Measurements from ENCODE around the gene URB1.

DNA sequence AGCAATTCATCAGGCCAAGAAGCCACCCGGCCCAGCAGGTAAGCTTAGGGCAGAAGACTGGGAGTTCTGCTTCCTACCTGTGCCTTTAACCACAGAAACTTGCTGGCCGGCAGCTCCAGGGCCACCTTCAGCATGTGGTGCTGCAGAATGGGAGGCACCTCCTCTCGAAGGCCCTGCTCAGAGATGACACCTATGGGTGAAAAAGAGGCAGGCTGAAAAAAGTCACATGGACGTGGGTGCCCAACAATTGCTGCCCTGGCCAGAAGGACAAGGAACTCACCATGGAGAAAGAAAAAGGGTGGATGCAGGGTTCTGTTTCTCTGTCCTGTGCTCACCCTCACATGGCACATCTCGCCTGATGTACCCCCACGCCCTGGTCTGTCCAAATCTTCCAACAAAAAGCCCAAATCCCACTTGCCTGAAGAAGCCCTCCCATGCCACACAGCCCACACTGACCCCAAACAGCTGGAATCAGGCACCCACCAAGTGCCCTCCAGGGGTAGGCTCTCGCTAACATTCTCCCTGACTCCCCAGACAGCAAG, 33.0 kb downstream of the URB1 start:
- TF ChIP-seq ZIC2 (tag by site-specific recombination; IDR thresholded peaks at IDR 0.05) = no peak
- TF ChIP-seq, protein P1, sequence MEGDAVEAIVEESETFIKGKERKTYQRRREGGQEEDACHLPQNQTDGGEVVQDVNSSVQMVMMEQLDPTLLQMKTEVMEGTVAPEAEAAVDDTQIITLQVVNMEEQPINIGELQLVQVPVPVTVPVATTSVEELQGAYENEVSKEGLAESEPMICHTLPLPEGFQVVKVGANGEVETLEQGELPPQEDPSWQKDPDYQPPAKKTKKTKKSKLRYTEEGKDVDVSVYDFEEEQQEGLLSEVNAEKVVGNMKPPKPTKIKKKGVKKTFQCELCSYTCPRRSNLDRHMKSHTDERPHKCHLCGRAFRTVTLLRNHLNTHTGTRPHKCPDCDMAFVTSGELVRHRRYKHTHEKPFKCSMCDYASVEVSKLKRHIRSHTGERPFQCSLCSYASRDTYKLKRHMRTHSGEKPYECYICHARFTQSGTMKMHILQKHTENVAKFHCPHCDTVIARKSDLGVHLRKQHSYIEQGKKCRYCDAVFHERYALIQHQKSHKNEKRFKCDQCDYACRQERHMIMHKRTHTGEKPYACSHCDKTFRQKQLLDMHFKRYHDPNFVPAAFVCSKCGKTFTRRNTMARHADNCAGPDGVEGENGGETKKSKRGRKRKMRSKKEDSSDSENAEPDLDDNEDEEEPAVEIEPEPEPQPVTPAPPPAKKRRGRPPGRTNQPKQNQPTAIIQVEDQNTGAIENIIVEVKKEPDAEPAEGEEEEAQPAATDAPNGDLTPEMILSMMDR (tag by site-specific recombination; IDR thresholded peaks at IDR 0.05) = peak; percentile 62
- TF ChIP-seq ZNF510 (tag by site-specific recombination; IDR thresholded peaks at IDR 0.05; ENCODE audit: insufficient replicate concordance) = no peak
- no peak for TF ChIP-seq ZNF274 (IDR thresholded peaks at IDR 0.05; ENCODE audit: low read length)
- no peak for TF ChIP-seq ZNF274 (tag by site-specific recombination; IDR thresholded peaks at IDR 0.05; ENCODE audit: borderline replicate concordance)
- TF ChIP-seq, protein P2, sequence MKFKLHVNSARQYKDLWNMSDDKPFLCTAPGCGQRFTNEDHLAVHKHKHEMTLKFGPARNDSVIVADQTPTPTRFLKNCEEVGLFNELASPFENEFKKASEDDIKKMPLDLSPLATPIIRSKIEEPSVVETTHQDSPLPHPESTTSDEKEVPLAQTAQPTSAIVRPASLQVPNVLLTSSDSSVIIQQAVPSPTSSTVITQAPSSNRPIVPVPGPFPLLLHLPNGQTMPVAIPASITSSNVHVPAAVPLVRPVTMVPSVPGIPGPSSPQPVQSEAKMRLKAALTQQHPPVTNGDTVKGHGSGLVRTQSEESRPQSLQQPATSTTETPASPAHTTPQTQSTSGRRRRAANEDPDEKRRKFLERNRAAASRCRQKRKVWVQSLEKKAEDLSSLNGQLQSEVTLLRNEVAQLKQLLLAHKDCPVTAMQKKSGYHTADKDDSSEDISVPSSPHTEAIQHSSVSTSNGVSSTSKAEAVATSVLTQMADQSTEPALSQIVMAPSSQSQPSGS (tag by site-specific recombination; IDR thresholded peaks at IDR 0.05; ENCODE audit: low read depth) = no peak
- TF ChIP-seq SETDB1 (IDR thresholded peaks at IDR 0.05; ENCODE audit: insufficient read length, low read length) = no peak
- TF ChIP-seq, protein P3, sequence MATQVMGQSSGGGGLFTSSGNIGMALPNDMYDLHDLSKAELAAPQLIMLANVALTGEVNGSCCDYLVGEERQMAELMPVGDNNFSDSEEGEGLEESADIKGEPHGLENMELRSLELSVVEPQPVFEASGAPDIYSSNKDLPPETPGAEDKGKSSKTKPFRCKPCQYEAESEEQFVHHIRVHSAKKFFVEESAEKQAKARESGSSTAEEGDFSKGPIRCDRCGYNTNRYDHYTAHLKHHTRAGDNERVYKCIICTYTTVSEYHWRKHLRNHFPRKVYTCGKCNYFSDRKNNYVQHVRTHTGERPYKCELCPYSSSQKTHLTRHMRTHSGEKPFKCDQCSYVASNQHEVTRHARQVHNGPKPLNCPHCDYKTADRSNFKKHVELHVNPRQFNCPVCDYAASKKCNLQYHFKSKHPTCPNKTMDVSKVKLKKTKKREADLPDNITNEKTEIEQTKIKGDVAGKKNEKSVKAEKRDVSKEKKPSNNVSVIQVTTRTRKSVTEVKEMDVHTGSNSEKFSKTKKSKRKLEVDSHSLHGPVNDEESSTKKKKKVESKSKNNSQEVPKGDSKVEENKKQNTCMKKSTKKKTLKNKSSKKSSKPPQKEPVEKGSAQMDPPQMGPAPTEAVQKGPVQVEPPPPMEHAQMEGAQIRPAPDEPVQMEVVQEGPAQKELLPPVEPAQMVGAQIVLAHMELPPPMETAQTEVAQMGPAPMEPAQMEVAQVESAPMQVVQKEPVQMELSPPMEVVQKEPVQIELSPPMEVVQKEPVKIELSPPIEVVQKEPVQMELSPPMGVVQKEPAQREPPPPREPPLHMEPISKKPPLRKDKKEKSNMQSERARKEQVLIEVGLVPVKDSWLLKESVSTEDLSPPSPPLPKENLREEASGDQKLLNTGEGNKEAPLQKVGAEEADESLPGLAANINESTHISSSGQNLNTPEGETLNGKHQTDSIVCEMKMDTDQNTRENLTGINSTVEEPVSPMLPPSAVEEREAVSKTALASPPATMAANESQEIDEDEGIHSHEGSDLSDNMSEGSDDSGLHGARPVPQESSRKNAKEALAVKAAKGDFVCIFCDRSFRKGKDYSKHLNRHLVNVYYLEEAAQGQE (tag by site-specific recombination; IDR thresholded peaks at IDR 0.05) = no peak
- no peak for TF ChIP-seq ZBTB21 (tag by site-specific recombination; IDR thresholded peaks at IDR 0.05)
- TF ChIP-seq, protein P4, sequence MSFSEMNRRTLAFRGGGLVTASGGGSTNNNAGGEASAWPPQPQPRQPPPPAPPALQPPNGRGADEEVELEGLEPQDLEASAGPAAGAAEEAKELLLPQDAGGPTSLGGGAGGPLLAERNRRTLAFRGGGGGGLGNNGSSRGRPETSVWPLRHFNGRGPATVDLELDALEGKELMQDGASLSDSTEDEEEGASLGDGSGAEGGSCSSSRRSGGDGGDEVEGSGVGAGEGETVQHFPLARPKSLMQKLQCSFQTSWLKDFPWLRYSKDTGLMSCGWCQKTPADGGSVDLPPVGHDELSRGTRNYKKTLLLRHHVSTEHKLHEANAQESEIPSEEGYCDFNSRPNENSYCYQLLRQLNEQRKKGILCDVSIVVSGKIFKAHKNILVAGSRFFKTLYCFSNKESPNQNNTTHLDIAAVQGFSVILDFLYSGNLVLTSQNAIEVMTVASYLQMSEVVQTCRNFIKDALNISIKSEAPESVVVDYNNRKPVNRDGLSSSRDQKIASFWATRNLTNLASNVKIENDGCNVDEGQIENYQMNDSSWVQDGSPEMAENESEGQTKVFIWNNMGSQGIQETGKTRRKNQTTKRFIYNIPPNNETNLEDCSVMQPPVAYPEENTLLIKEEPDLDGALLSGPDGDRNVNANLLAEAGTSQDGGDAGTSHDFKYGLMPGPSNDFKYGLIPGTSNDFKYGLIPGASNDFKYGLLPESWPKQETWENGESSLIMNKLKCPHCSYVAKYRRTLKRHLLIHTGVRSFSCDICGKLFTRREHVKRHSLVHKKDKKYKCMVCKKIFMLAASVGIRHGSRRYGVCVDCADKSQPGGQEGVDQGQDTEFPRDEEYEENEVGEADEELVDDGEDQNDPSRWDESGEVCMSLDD (tag by site-specific recombination; IDR thresholded peaks at IDR 0.05) = no peak
- no peak for TF ChIP-seq ZBTB20 (tag by site-specific recombination; IDR thresholded peaks at IDR 0.05)
- TF ChIP-seq ZNF175 (tag by site-specific recombination; IDR thresholded peaks at IDR 0.05) = no peak

Measured in HEK293 (cell line).